Measurements from ENCODE around the gene SF3B6.
"Not testable (repeated sequence)": the region's sequence is repeated elsewhere in the genome, so short reads cannot be mapped to it uniquely, and the experiment has no call there.

Gene SF3B6

GRCh38 chr2:24050041-24050979 is 25.8 kb downstream of the SF3B6 start:
- DNase-seq (ENCODE audit: low read depth), result no peak

GRCh38 chr2:24049485-24050021 is 26.6 kb downstream of the SF3B6 start, which contains the start of gene FKBP1B:
Gene FKBP1B (plus strand): TSS chr2:24049741. CDS start chr2:24049850, 109 bp downstream.
- peak; percentile 60 for DNase-seq (ENCODE audit: low read depth)

GRCh38 chr2:24048769-24049484 is 27.2 kb downstream of the SF3B6 start:
- DNase-seq (ENCODE audit: low read depth), result no peak

GRCh38 chr2:24047703-24048033 is 28.5 kb downstream of the SF3B6 start:
- no peak for DNase-seq (ENCODE audit: low read depth)

- peak; percentile 93 for DNase-seq (ENCODE audit: low read depth)
Measured at GRCh38 chr2:24046930-24047702, 29.0 kb downstream of the SF3B6 start, which contains the start of gene WDCP. Gene WDCP (minus strand): TSS chr2:24047391. CDS start chr2:24039494, 7,897 bp downstream.

- DNase-seq (ENCODE audit: low read depth), result no peak
Measured at GRCh38 chr2:24046599-24046929, 29.6 kb downstream of the SF3B6 start.

- no peak for DNase-seq (ENCODE audit: low read depth)
Measured at GRCh38 chr2:24045511-24046508, 30.3 kb downstream of the SF3B6 start.

GRCh38 chr2:24043133-24043532 is 33.0 kb downstream of the SF3B6 start:
- not testable (repeated sequence) for DNase-seq (ENCODE audit: low read depth)

- no peak for DNase-seq (ENCODE audit: low read depth)
Measured at GRCh38 chr2:24040511-24040910, 35.6 kb downstream of the SF3B6 start.

GRCh38 chr2:24038786-24039499 is 37.2 kb downstream of the SF3B6 start:
- DNase-seq (ENCODE audit: low read depth), result no peak

- DNase-seq (ENCODE audit: low read depth), result no peak
Measured at GRCh38 chr2:24026233-24026632, 49.9 kb downstream of the SF3B6 start.

GRCh38 chr2:24024996-24025663 is 51.0 kb downstream of the SF3B6 start:
- DNase-seq (ENCODE audit: low read depth), result no peak

- no peak for DNase-seq (ENCODE audit: low read depth)
Measured at GRCh38 chr2:24024018-24024417, 52.1 kb downstream of the SF3B6 start.

- no peak for DNase-seq (ENCODE audit: low read depth)
Measured at GRCh38 chr2:24022975-24023575, 53.1 kb downstream of the SF3B6 start.

GRCh38 chr2:24022324-24022974 is 53.7 kb downstream of the SF3B6 start:
- no peak for DNase-seq (ENCODE audit: low read depth)

- no peak for DNase-seq (ENCODE audit: low read depth)
Measured at GRCh38 chr2:24021122-24021998, 54.8 kb downstream of the SF3B6 start.

- DNase-seq (ENCODE audit: low read depth), result no peak
Measured at GRCh38 chr2:24020244-24020643, 55.9 kb downstream of the SF3B6 start.

- DNase-seq (ENCODE audit: low read depth), result no peak
Measured at GRCh38 chr2:24019729-24020128, 56.4 kb downstream of the SF3B6 start.
